Upper lobe of left lung (tissue), 6 donors: ENCODE results near the gene ITPKB. TPM values are rescaled to one million over a fixed set of nuclear protein-coding genes. Genes with fewer than 3 reads are reported as not detected.

Experiments used
- ATAC-seq, 2 donors: fragments of 200-7000 bp; cut with Tn5 transposase; one replicate each; pipeline ENCODE4 v1.9.1; 2022; ENCODE audit warnings: mild to moderate bottlenecking in 2 of 2, moderate library complexity in 2 of 2; ENCODE audit not compliant: low FRiP score in 2 of 2
- DNase-seq, 2 donors: peaks; one replicate each; pipeline ENCODE4 v3.0.0-alpha.2; 2019 to 2020
- H3K27ac ChIP-seq, 4 donors: fragments of 200-600 bp; sonication (generic); one replicate each; pipeline ENCODE4 v1.5.1; 2016 to 2019
- H3K27me3 ChIP-seq, 4 donors: fragments of 200-600 bp; sonication (generic); one replicate each; pipeline ENCODE4 v1.5.1; 2017 to 2019
- H3K36me3 ChIP-seq, 4 donors: fragments of 200-600 bp; sonication (generic); one replicate each; pipeline ENCODE4 v1.5.1; 2016 to 2019
- H3K4me1 ChIP-seq, 4 donors: fragments of 200-600 bp; sonication (generic); one replicate each; pipeline ENCODE4 v1.5.1; 2018 to 2019
- H3K4me3 ChIP-seq, 4 donors: fragments of 200-600 bp; sonication (generic); one replicate each; pipeline ENCODE4 v1.5.1; 2017 to 2019; ENCODE audit warnings: mild to moderate bottlenecking in 2 of 4, moderate library complexity in 1 of 4
- H3K9me3 ChIP-seq, 4 donors: fragments of 200-600 bp; sonication (generic); one replicate each; pipeline ENCODE4 v1.5.1; 2018 to 2019
- CTCF ChIP-seq, 6 experiments: fragments of 450-650 bp in 4 of 6; fragments of 200-600 bp in 2 of 6; sonication (generic) in 2 of 6; IDR thresholded peaks; one replicate each; pipeline ENCODE4 v1.5.1; 2016 to 2019; ENCODE audit warnings: antibody characterized with exemption in 6 of 6
- EP300 ChIP-seq, 4 donors: sonication (generic); formaldehyde crosslinking; IDR thresholded peaks; one replicate each; pipeline ENCODE4 v1.5.1; 2017; ENCODE audit warnings: antibody characterized with exemption in 4 of 4, control low read depth in 2 of 4
- POLR2A ChIP-seq, 4 donors: fragments of 450-650 bp; IDR thresholded peaks; one replicate each; pipeline ENCODE4 v1.5.1; 2016 to 2017; ENCODE audit warnings: antibody characterized with exemption in 4 of 4, mild to moderate bottlenecking in 2 of 4
- POLR2AphosphoS5 ChIP-seq, 2 donors: sonication (generic); formaldehyde crosslinking; IDR thresholded peaks; one replicate each; pipeline ENCODE4 v1.5.1; 2017; ENCODE audit warnings: antibody characterized with exemption in 2 of 2
- WGBS, 2 donors: methylation state at CpG; one replicate each; pipeline ENCODE4 v1.1.5; 2017 to 2018; 5-methylcytosine and 5-hydroxymethylcytosine counted together
- total RNA-seq, 6 donors: library from RNA; depleted of rRNA in 4 of 6; stranded (reverse); fragments of >200 nt in 4 of 6; gene quantifications; one replicate each; pipeline versions ENCODE4 v1.1.0 to v1.2.1, GENCODE V29; 2016 to 2021
- donor health status: DM: no; HTN: no; CAD: no; lungs with moderate emphysema.
- donor health status: DM: no; HTN: yes; CAD: no; lungs with severe emphysema.

The ITPKB gene
- total RNA-seq, 6 donors from 2014 or later, result 19.8 to 62.9 (median 45.8) TPM

- Histone ChIP-seq H3K36me3 (peaks cover 7 to 76% (median 46%) of the 10 kb centered on the region in 4 donors), H3K4me1 (peaks cover 6 to 15% (median 8%) of the 10 kb centered on the region in 4 donors), H3K4me3 (no peak overlapping the region), H3K27me3 (no peaks in the 10 kb centered on the region), H3K9me3 (no peaks in the 10 kb centered on the region), H3K27ac (peak overlapping the region in 1 of 4 donors; percentile 70)
- WGBS, 2 donors, result 86 to 88% methylated on average over 8 to 11 of the region's 11 CpGs
- ATAC-seq (no peak), DNase-seq (peak in 1 of 2 donors; percentile 18)
- TF ChIP-seq POLR2AphosphoS5 (IDR thresholded peaks at IDR 0.05), result no peak
These were observed 103.6 kb downstream of the ITPKB start for GRCh38 chr1:226635456-226635941.

- H3K36me3 ChIP-seq, result peaks cover 7 to 68% (median 38%) of the 10 kb centered on the region in 4 donors
- ATAC-seq, result no peak
- no peak for TF ChIP-seq CTCF (IDR thresholded peaks at IDR 0.05)
- no peak for TF ChIP-seq POLR2AphosphoS5 (IDR thresholded peaks at IDR 0.05)
- no peak for TF ChIP-seq POLR2A (IDR thresholded peaks at IDR 0.05)
- no peak for TF ChIP-seq EP300 (IDR thresholded peaks at IDR 0.05)
- DNase-seq, result peak; percentile 18 to 55
- H3K4me3 ChIP-seq, result no peak overlapping the region
- H3K27ac ChIP-seq, result peak overlapping the region in 2 of 4 donors; percentile 57 to 70
- peaks cover 6 to 15% (median 8%) of the 10 kb centered on the region in 4 donors for H3K4me1 ChIP-seq
- H3K9me3 ChIP-seq, result no peaks in the 10 kb centered on the region
- no peaks in the 10 kb centered on the region for H3K27me3 ChIP-seq
- WGBS, 2 donors, result 88 to 97% methylated on average over 15 to 22 of the region's 22 CpGs
These were observed 104.4 kb downstream of the ITPKB start for GRCh38 chr1:226634611-226635246.

GRCh38 chr1:226634166-226634588 lies 104.9 kb downstream of the ITPKB start:
- TF ChIP-seq CTCF (IDR thresholded peaks at IDR 0.05) (peak; percentile 86 to 95 (median 92)), POLR2A (IDR thresholded peaks at IDR 0.05) (no peak), POLR2AphosphoS5 (IDR thresholded peaks at IDR 0.05) (peak in 1 of 2 donors; percentile 28), EP300 (IDR thresholded peaks at IDR 0.05) (no peak)
- Histone ChIP-seq H3K4me3 (no peak overlapping the region), H3K9me3 (no peaks in the 10 kb centered on the region), H3K4me1 (peaks cover 6 to 15% (median 8%) of the 10 kb centered on the region in 4 donors), H3K27ac (peak overlapping the region in 3 of 4 donors; percentile 54 to 70 (median 57)), H3K36me3 (peaks cover 7 to 63% (median 33%) of the 10 kb centered on the region in 4 donors), H3K27me3 (no peaks in the 10 kb centered on the region)
- WGBS, 2 donors, result 0% methylated on average over 2 of the region's 6 CpGs; no CpG with 5 or more reads in 1 of the 2 donors
- DNase-seq (peak; percentile 82 to 95), ATAC-seq (peak; percentile 87 to 89)

- Histone ChIP-seq H3K4me1 (peaks cover 6 to 15% (median 8%) of the 10 kb centered on the region in 4 donors), H3K4me3 (no peak overlapping the region), H3K9me3 (no peaks in the 10 kb centered on the region), H3K27me3 (no peaks in the 10 kb centered on the region), H3K27ac (peak overlapping the region in 3 of 4 donors; percentile 54 to 70 (median 57)), H3K36me3 (peaks cover 6 to 57% (median 30%) of the 10 kb centered on the region in 4 donors)
- TF ChIP-seq EP300 (IDR thresholded peaks at IDR 0.05), result no peak
- no peak for TF ChIP-seq POLR2A (IDR thresholded peaks at IDR 0.05)
- no peak for TF ChIP-seq POLR2AphosphoS5 (IDR thresholded peaks at IDR 0.05)
- TF ChIP-seq CTCF (IDR thresholded peaks at IDR 0.05), result no peak
- ATAC-seq, result no peak
- 55 to 74% methylated on average over 3 to 6 of the region's 7 CpGs for WGBS, 2 donors
- peak in 1 of 2 donors; percentile 19 for DNase-seq
These were observed 105.4 kb downstream of the ITPKB start for GRCh38 chr1:226633541-226634165.

GRCh38 chr1:226632922-226633351 lies 106.1 kb downstream of the ITPKB start:
- no peak for TF ChIP-seq POLR2A (IDR thresholded peaks at IDR 0.05)
- no peak for TF ChIP-seq CTCF (IDR thresholded peaks at IDR 0.05)
- peak in 1 of 2 donors; percentile 32 for TF ChIP-seq POLR2AphosphoS5 (IDR thresholded peaks at IDR 0.05)
- peak in 1 of 4 donors; percentile 51 for TF ChIP-seq EP300 (IDR thresholded peaks at IDR 0.05)
- Histone ChIP-seq H3K27me3 (no peaks in the 10 kb centered on the region), H3K36me3 (peaks cover 4 to 50% (median 26%) of the 10 kb centered on the region in 4 donors), H3K4me1 (peaks cover 6 to 15% (median 8%) of the 10 kb centered on the region in 4 donors), H3K27ac (peak overlapping the region in 2 of 4 donors; percentile 7 to 70), H3K9me3 (no peaks in the 10 kb centered on the region), H3K4me3 (no peak overlapping the region)
- ATAC-seq (no peak), DNase-seq (peak; percentile 36 to 56)
- WGBS, 2 donors, result 76 to 85% methylated on average over 10 of the region's 10 CpGs
